IPS-18c (cell line): ENCODE data around the gene EMID1.

ENCODE experiments used
- H3K4me3 ChIP-seq: 2 replicates; pipeline ENCODE4 v1.7.0; 2013; ENCODE audit warnings: low read depth, mild to moderate bottlenecking, low read length, moderate library complexity; ENCODE audit not compliant: insufficient read depth
- H3K9me3 ChIP-seq: one replicate; pipeline ENCODE4 v1.6.1; 2013; ENCODE audit warnings: mild to moderate bottlenecking, low read length, moderate library complexity; ENCODE audit not compliant: control insufficient read depth, insufficient read depth

EMID1 gene

GRCh38 chr22:29187831-29188230 lies 17.9 kb upstream of the EMID1 start:
- no peaks in the 10 kb centered on the region for H3K9me3 ChIP-seq
- H3K4me3 ChIP-seq, result no peak overlapping the region

DNA sequence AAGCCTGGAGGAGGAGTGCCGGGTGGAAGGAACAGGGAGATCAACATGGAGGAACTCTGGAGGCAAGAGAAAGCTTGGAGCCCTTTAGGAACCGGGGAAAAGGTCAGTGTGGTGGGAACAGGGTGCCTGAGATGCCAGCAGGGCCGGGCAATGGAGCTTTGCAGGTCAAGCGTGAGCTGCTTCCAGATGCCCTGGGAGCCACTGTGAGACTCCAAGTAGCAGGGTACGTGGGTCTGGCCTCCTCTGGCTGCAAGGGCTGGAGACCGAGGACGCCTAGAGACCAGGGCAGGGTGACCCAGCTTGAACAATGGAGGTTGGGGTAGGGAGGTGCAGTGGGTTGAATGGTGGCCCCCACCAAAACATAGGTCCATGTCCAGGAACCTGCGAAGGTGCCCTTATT lies 15.6 kb upstream of the EMID1 start:
- Histone ChIP-seq H3K9me3 (no peaks in the 10 kb centered on the region), H3K4me3 (no peak overlapping the region)

DNA sequence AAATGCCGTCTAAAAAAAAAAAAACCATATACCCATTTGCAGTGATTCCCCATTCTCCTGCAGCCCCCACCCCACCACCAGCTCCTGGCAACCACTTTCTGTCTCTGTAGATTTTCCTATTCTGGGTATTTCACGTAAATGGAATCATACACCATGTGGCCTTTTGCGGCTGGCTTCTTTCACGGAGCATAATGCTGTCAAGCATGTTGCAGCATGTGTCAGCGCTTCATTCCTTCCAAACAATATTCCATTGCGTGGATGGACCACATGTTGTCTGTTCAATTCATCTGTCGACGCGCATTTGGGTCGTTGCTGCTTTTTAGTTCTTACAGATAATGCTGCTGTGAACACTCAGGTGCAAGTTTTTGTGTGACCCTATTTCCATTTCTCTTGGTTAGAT lies 14.8 kb upstream of the EMID1 start:
- no peaks in the 10 kb centered on the region for H3K9me3 ChIP-seq
- H3K4me3 ChIP-seq, result no peak overlapping the region

DNA sequence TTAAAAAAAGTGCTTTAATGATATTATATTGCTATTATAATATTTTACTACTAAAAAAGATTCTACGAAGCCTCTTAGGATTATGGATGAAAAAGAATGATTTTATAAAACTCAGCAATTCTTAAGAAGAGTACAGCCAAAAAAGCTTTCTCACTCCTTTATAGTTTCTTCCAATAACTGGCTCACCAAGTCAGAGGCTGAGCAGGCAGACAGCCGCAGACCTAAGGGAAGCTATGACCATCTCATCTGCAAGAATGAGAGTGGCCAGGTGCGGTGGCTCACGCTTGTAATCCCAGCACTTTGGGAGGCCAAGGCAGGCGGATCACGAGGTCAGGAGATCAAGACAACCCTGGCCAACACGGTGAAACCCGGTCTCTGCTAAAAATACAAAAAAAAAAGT lies 12.7 kb upstream of the EMID1 start:
- Histone ChIP-seq H3K4me3 (no peak overlapping the region), H3K9me3 (no peaks in the 10 kb centered on the region)

DNA sequence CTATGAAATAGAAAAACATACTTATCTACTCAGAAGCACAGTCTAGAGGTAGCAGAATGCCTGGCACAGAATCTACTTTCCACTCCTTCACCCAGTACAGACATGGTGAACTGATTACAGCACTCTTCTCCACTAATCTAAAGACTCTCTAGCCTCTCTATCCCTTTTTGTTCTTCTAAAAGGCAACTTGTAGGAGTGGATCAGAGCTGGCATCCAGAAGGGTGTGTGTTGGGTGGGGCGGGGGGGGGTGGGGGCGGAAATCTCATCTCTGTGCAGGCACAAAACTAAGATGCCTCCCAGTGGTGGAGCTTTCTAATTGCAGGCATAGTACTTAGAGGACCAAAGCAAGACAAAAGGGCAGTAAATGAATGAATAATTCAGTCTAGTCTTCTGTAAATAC lies 11.5 kb upstream of the EMID1 start:
- H3K9me3 ChIP-seq, result no peaks in the 10 kb centered on the region
- no peak overlapping the region for H3K4me3 ChIP-seq

- no peak overlapping the region for H3K4me3 ChIP-seq
- H3K9me3 ChIP-seq, result no peaks in the 10 kb centered on the region
These were observed 10.4 kb upstream of the EMID1 start for GRCh38 chr22:29195118-29195963.

DNA sequence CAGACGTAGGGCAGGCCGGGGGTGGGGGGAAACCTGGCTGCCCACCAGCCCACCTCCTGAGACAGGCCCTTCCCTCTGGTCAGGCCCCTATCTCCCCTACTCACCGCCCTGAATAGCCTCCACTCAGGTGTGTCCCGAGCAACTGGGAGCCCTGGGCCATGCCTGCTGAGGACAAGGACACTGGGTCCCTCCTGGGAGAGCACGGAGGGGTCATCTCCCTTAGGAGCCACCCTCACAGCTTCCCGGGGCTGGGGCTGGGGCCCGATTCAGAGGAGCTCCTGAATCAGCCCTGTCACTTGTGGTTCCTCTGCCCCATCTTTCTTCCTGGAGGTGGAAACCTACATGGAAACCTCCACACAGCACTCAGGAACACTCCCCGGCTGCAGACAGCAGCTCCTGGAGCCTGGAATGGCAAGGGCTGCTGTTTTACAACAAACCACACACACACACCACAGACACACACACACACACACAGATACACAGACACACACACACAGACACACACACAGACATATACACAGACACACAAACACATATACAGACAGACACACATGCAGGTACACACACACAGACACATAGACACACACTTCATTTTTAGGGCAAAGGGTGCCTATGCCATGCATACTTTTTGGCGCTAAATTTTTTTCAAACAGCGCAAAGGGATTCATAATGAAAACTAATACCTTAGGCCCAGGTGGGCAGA lies 9.6 kb upstream of the EMID1 start:
- H3K4me3 ChIP-seq, result no peak overlapping the region

GRCh38 chr22:29197096-29197495 lies 8.6 kb upstream of the EMID1 start:
- H3K4me3 ChIP-seq, result no peak overlapping the region
- H3K9me3 ChIP-seq, result no peaks in the 10 kb centered on the region

More for the DNA sequence above, 9.6 kb upstream of the EMID1 start:
- H3K9me3 ChIP-seq, result no peaks in the 10 kb centered on the region

DNA sequence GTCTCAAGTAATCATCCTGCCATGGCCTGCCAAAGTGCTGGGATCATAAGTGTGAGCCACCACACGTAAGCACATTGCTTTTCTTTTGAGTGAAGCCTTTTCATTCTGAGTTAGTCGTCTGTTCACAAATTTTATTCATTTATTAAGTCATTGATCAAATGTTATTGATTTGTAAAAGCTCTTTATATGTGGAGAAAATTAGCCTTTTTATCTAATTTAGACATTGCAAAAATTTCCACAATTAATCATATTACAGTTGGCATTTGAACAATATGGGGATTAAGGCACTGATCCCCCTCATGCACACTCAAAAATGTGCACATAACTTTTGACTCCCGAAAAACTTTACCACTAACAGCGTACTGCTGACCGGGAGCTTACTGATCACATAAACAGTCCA lies 7.5 kb upstream of the EMID1 start:
- H3K9me3 ChIP-seq, result no peaks in the 10 kb centered on the region
- no peak overlapping the region for H3K4me3 ChIP-seq

DNA sequence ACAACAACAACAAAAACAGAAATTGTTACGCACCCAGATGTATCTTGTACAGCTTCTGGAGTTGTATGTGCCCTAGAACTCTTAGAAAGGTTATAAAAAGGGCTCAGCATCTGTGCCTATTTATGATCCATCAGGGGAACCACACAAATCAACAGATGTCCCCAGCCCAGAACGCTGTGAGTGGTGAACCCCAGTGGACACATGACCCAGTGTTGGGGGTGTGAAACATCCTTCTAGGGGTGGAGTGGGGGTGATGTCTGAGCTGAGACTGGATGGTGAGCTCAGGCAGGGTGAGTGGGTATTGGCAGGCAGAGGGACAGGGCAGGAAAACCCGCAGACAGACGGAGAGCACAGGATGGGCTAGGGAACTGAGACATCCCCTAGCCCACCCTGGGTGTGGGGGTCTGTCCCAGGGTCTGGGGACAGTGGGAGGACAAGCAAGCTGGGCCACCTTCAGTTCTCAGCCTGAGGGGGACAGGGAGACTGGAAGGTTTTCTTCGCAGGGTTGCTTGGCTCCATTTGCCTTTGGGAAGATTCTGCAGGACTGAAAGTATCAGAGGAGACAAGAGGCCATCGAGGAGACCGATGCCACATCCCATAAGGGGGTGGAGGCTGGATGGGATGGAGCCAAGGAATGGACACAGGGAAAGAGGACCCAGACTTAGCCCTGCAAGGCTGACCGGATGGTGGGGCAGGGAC lies 5.8 kb upstream of the EMID1 start:
- H3K9me3 ChIP-seq, result no peaks in the 10 kb centered on the region
- H3K4me3 ChIP-seq, result no peak overlapping the region

GRCh38 chr22:29200901-29201300 lies 4.8 kb upstream of the EMID1 start:
- H3K9me3 ChIP-seq, result no peaks in the 10 kb centered on the region

DNA sequence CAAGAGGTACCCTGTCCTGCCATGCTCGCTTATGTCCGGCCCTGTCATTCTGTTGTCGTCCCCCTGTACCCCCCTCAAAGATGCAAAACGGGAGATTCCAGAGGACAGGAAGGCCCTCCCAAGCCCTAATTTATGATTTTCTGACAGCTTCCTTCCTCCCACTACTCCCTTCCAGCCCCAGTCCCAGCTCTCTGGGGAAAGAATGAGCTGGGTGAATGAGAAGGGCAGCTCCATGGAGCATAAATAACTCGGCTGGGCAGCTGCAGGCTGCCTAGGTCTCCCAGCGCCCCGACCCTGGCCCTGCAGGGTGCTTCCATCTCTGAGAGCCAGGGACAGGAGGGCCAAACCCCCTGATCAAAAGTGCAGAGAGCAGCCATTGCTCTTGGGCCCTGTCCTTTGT lies 3.9 kb upstream of the EMID1 start:
- Histone ChIP-seq H3K9me3 (no peaks in the 10 kb centered on the region), H3K4me3 (no peak overlapping the region)

More at GRCh38 chr22:29200901-29201300, 4.8 kb upstream of the EMID1 start:
- no peak overlapping the region for H3K4me3 ChIP-seq

GRCh38 chr22:29202212-29203192 lies 3.2 kb upstream of the EMID1 start:
- Histone ChIP-seq H3K9me3 (no peaks in the 10 kb centered on the region), H3K4me3 (no peak overlapping the region)

DNA sequence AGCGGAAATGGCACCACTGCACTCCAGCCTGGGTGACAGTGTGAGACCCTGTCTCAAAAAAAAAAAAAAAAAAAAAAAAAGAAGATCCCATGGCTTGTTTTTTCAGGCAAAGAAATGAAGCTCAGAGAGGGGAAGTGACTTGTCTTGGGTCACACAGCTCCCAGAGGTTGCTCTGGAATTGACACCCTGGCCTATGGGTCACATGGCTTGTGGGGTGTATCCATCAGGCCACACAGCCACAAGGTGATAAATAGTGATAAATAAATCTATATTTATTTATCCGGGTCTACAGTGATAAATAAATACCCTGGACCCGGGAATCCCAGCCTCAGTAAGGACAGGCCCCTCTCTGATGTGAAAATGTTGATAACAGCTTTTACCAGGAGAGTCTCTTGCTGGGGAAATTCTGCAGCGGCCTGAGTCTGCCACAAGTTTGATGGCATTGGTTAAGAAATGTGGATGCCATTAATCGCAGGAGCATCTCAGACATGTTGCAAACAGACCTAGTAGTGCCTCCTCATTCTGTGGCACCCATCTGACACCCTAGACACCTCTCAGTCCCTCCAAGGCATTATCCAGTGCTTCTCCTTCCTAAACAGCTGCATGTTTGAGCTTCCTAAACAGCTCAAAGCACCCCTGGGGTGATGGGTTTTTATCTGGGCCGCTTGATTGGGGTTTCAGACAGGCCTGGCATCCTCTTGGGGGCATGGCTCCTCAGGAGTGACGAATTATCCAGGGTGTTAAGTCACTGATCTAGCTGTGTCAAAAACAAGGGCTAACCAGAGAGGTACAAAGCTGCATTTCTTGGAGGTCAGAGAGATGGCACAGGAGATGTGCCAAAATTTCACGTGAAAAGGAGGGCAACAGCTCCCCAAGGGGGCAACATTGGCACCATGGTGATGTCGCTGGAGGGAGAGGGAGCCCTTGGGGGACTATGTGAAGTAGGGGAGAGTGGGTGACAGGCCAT lies 1.9 kb upstream of the EMID1 start:
- H3K4me3 ChIP-seq, result no peak overlapping the region

DNA sequence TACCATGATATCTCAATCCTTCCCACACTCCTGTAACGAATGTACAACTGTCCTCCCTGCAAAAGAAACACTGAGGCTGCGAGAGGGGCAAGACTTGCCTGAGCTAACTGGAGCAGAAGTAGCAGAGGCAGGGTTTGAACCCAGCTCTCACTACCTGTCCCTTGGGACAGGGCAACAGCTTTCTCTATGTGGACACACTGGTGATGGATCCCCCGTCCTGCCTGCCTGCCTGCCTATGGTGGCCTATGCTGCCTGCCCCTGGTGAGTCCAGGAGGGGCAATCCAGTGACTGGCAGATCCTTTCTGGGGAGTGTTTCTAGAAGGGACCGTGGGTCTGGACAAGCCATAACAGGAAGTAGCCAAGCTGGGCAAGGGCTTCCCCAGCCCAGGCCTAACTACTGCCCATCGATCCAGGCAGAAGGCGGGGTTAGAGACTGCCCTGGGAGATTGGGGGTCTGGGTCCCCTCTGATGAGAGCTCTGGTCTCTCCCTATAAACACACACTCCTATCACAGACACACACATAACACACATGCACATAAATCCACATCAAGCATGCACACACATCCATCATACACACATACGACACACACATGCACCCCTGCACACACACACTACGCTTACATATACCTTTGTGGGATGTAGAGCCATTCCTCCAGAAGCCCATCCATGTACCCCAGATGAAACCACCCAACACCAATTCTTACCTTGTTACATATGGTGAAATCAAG lies 1.1 kb upstream of the EMID1 start:
- H3K9me3 ChIP-seq, result no peaks in the 10 kb centered on the region
- no peak overlapping the region for H3K4me3 ChIP-seq

More for the DNA sequence above, 1.9 kb upstream of the EMID1 start:
- H3K9me3 ChIP-seq, result no peaks in the 10 kb centered on the region
